ENCODE data around the gene ZFP36L2. TPM values are rescaled to one million over a fixed set of nuclear protein-coding genes. Genes with fewer than 3 reads are reported as not detected.

Gene ZFP36L2
- total and polyA plus RNA-seq, 9 of the 15 experiments (the other 6 are each of a cell fraction or from before 2014, with no cell fraction given): 4.1 to 60.6 (median 20.3) TPM

- TF ChIP-seq ZHX1 (conservative IDR thresholded peaks at IDR 0.05; ENCODE audit: low read length): no peak
- no peak for TF ChIP-seq ZNF740 (CRISPR knock-in tag; IDR thresholded peaks at IDR 0.05)
- no peak for TF ChIP-seq ZNF740 (tag; IDR thresholded peaks at IDR 0.05)
- peak; percentile 31; the same call in 1 of the 2 replicates for TF ChIP-seq EP300 (IDR thresholded peaks at IDR 0.05; ENCODE audit: low read length)
- no peak for TF ChIP-seq TAF15 (IDR thresholded peaks at IDR 0.05; ENCODE audit: low read depth, low read length)
- TF ChIP-seq SPI1 (IDR thresholded peaks at IDR 0.05; ENCODE audit: borderline replicate concordance, low read depth, low read length): 0 out of 2 replicates have a peak, but pooled peaks have one; percentile 16
- TF ChIP-seq TFAP4 (CRISPR knock-in tag; IDR thresholded peaks at IDR 0.05; ENCODE audit: borderline replicate concordance): peak; percentile 42; the same call in 1 of the 2 replicates
- TF ChIP-seq ARID3B (CRISPR knock-in tag; IDR thresholded peaks at IDR 0.05; ENCODE audit: borderline replicate concordance): no peak
- TF ChIP-seq AFF4 (CRISPR knock-in tag; IDR thresholded peaks at IDR 0.05): no peak
- TF ChIP-seq SUPT5H (IDR thresholded peaks at IDR 0.05): no peak
- TF ChIP-seq ZNF444 (CRISPR knock-in tag; IDR thresholded peaks at IDR 0.05): no peak
- TF ChIP-seq CBFA2T2 (conservative IDR thresholded peaks at IDR 0.05): peak; percentile 39; the same call in 1 of the 2 replicates
- peak; percentile 48; the same call in 1 of the 2 replicates for TF ChIP-seq TEAD4 (IDR thresholded peaks at IDR 0.05; ENCODE audit: low read length)
- no peak for TF ChIP-seq TEAD4 (CRISPR knock-in tag; IDR thresholded peaks at IDR 0.05; ENCODE audit: borderline replicate concordance)
- TF ChIP-seq GATA2 (CRISPR knock-in tag; IDR thresholded peaks at IDR 0.05): 0 out of 2 replicates have a peak, but pooled peaks have one; percentile 36
- TF ChIP-seq KLF10 (CRISPR knock-in tag; IDR thresholded peaks at IDR 0.05): no peak
- TF ChIP-seq MBD1 (CRISPR knock-in tag; IDR thresholded peaks at IDR 0.05): no peak
Measured at GRCh38 chr2:43228321-43228751, 1.9 kb upstream of the ZFP36L2 start (continued).

All from K562 (cell line).